A673 (cell line): ENCODE measurements around the gene UBASH3B. TPM values are rescaled to one million over a fixed set of nuclear protein-coding genes. Genes with fewer than 3 reads are reported as not detected.

ENCODE experiments used
- BruUV-seq: library from RNA; stranded (reverse); fragments of 400-500 nt; replicated peaks from 2 replicates; lab custom pipeline; 2021; lab: Mats Ljungman, UMichigan
- CTCF ChIA-PET: fragments of 300-600 bp; sonication (Branson Sonifier 250); formaldehyde crosslinking; loops from one replicate; lab custom pipeline; 2022; ENCODE audit warnings: antibody characterized with exemption; lab: Charles Lee
- POLR2A ChIA-PET: fragments of 300-600 bp; sonication (Branson Sonifier 250); formaldehyde crosslinking; loops from one replicate; lab custom pipeline; 2022; ENCODE audit warnings: antibody characterized with exemption; ENCODE audit not compliant: low non-redundant PET; lab: Charles Lee
- DNase-seq: peaks from one replicate; pipeline ENCODE4 v3.0.0-alpha.2; 2015; ENCODE audit warnings: low spot score
- H3K27ac ChIP-seq: fragments of 200-600 bp; sonication (generic); 2 replicates; pipeline ENCODE4 v1.5.1; 2016; ENCODE audit warnings: mixed run types, low read depth, mild to moderate bottlenecking, mixed read lengths, antibody characterized with exemption, low read length; ENCODE audit not compliant: poor library complexity, severe bottlenecking
- H3K27me3 ChIP-seq: fragments of 200-600 bp; sonication (generic); replicated peaks from 2 replicates; pipeline ENCODE4 v1.6.1; 2017; ENCODE audit warnings: mixed run types, low read depth, mild to moderate bottlenecking, mixed read lengths, antibody characterized with exemption, low read length; ENCODE audit not compliant: insufficient read depth, poor library complexity
- H3K36me3 ChIP-seq: fragments of 200-600 bp; sonication (generic); 2 replicates; pipeline ENCODE4 v1.6.1; 2016; ENCODE audit warnings: mixed run types, mild to moderate bottlenecking, mixed read lengths, antibody characterized with exemption, low read length; ENCODE audit not compliant: insufficient read depth, poor library complexity, severe bottlenecking
- H3K4me1 ChIP-seq: fragments of 200-600 bp; sonication (generic); 2 replicates; pipeline ENCODE4 v1.6.1; 2017; ENCODE audit warnings: mixed run types, mild to moderate bottlenecking, mixed read lengths, antibody characterized with exemption, low read length; ENCODE audit not compliant: insufficient read depth, poor library complexity, severe bottlenecking
- H3K4me3 ChIP-seq: fragments of 200-600 bp; sonication (generic); 2 replicates; pipeline ENCODE4 v1.5.1; 2016; ENCODE audit warnings: low read depth, mixed run types, mild to moderate bottlenecking, mixed read lengths, low read length; ENCODE audit not compliant: poor library complexity, severe bottlenecking
- H3K9me3 ChIP-seq: fragments of 200-600 bp; sonication (generic); 2 replicates; pipeline ENCODE4 v1.6.1; 2016; ENCODE audit warnings: mixed run types, low read depth, mild to moderate bottlenecking, mixed read lengths, antibody characterized with exemption, low read length; ENCODE audit not compliant: poor library complexity, severe bottlenecking
- EZH2 ChIP-seq: fragments of 200-600 bp; sonication (generic); IDR thresholded peaks from 2 replicates; pipeline ENCODE4 v1.6.1; 2017; ENCODE audit warnings: borderline replicate concordance, low read depth, mild to moderate bottlenecking, mixed read lengths, antibody characterized with exemption, low read length; ENCODE audit not compliant: poor library complexity, severe bottlenecking
- intact Hi-C: fragments of 100-400 bp; cut with micrococcal nuclease; formaldehyde crosslinking; loops from one replicate; pipeline ENCODE4 v1.10.0; 2022; ENCODE audit not compliant: unreplicated experiment
- total RNA-seq: library from RNA; stranded (reverse); gene quantifications from 2 replicates; pipeline ENCODE4 v1.2.3, GENCODE V29; 2021
- TF ChIP-seq, protein P1 (sequence below): fragments of 300-800, 200-600 bp; sonication (generic); conservative IDR thresholded peaks from 2 replicates; pipeline ENCODE4 v1.5.1; 2017; ENCODE audit warnings: low read depth, mild to moderate bottlenecking, antibody characterized with exemption, low read length, moderate library complexity, mixed read lengths

Gene UBASH3B
- total RNA-seq, 1 experiment from 2014 or later = 15.3 TPM

DNA sequence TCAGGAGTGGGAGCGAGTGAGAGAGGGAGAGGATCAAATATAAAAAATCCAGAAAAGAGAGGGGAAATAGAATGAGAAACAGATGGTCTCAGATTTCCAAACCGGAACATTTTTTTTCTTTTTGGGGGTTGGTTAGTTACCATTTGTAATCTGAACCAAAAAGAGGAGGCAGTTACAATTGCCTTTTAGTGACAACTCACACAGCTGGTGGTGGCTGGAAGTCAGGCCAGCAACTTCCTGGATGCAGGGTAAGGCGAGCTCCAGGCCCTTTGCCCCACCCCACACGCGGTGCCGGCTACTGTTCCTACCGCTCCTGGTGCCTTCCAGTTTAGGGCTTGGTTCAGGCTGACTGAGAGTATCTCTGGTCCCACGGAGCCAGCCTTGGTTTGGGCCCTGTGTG, 21.0 kb upstream of the UBASH3B start:
- DNase-seq = no peak
- ChIA-PET CTCF (interaction anchor here (2.1 kb wide), 1 partner anchor 147 kb away, joined by 6 read pairs; no protein-coding TSS in a partner anchor), POLR2A (interaction anchor here (0.7 kb wide), 1 partner anchor 34 kb away, joined by 3 read pairs; no protein-coding TSS in a partner anchor)
- BruUV-seq = no TSS peak
- intact Hi-C loops = loop anchor here (5.0 kb wide), 1 partner anchor 163 kb away; no protein-coding TSS in a partner anchor
- Histone ChIP-seq H3K4me3 (no peak overlapping the region), H3K27me3 (no peaks in the 10 kb centered on the region), H3K4me1 (no peaks in the 10 kb centered on the region), H3K36me3 (no peaks in the 10 kb centered on the region), H3K9me3 (no peaks in the 10 kb centered on the region), H3K27ac (no peak overlapping the region)
- TF ChIP-seq EZH2 = no peak
- TF ChIP-seq, protein P1, sequence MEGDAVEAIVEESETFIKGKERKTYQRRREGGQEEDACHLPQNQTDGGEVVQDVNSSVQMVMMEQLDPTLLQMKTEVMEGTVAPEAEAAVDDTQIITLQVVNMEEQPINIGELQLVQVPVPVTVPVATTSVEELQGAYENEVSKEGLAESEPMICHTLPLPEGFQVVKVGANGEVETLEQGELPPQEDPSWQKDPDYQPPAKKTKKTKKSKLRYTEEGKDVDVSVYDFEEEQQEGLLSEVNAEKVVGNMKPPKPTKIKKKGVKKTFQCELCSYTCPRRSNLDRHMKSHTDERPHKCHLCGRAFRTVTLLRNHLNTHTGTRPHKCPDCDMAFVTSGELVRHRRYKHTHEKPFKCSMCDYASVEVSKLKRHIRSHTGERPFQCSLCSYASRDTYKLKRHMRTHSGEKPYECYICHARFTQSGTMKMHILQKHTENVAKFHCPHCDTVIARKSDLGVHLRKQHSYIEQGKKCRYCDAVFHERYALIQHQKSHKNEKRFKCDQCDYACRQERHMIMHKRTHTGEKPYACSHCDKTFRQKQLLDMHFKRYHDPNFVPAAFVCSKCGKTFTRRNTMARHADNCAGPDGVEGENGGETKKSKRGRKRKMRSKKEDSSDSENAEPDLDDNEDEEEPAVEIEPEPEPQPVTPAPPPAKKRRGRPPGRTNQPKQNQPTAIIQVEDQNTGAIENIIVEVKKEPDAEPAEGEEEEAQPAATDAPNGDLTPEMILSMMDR = no peak

DNA sequence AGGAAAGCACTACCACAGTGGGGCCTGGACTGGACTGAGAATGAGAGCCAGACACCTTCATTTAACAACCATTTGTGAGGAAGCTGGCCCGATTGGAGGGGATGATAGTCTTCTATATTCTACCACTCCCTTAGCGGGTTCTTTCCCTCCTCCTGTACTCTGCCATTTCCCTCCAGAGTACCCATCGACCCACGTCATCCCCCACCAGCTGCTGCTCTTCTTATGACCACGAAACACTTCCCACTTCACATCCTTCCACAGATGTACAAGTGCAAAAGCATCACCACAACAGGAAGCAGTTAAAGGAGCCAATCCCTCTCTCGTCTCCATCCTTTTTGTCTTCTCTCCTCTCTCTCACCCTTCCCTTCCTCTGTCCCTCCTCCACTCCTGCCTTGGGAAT, 18.0 kb upstream of the UBASH3B start:
- H3K36me3 ChIP-seq = no peaks in the 10 kb centered on the region
- ChIA-PET CTCF (no interaction called here), POLR2A (interaction anchor here (0.6 kb wide), 1 partner anchor 416 kb away, joined by 3 read pairs; no protein-coding TSS in a partner anchor)
- no TSS peak for BruUV-seq
- intact Hi-C loops = no loop called here
- H3K4me1 ChIP-seq = peaks cover 1% of the 10 kb centered on the region
- no peaks in the 10 kb centered on the region for H3K27me3 ChIP-seq
- no peaks in the 10 kb centered on the region for H3K9me3 ChIP-seq
- no peak overlapping the region for H3K27ac ChIP-seq
- DNase-seq = no peak
- H3K4me3 ChIP-seq = no peak overlapping the region
- no peak for TF ChIP-seq EZH2
- TF ChIP-seq, protein P1 = no peak

DNA sequence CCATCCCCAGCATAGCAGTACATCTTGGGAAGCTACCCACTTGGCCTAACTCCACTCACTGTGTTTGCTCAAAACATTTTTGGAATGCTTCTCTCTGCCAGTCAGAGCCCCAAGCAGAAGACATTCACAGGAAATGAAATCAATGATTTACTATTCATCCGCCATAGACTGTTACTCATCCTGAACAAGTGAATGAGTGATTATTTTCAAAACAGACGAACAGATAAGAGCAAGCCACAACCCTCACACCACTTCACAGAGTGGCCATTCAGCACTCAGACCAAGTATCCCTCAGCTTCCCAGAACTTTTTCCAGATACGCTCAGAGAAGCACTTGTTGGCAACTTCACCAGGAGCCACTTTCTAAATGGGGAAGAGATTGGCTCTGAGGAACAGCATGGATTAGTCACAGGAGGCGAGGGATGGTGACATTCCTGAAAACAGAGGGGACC, 13.0 kb upstream of the UBASH3B start:
- Histone ChIP-seq H3K36me3 (no peaks in the 10 kb centered on the region), H3K27me3 (no peaks in the 10 kb centered on the region), H3K4me3 (no peak overlapping the region), H3K4me1 (peaks cover 5% of the 10 kb centered on the region), H3K27ac (no peak overlapping the region), H3K9me3 (no peaks in the 10 kb centered on the region)
- no peak for TF ChIP-seq EZH2
- TF ChIP-seq, protein P1 = no peak
- DNase-seq = peak; percentile 39
- intact Hi-C loops = no loop called here
- ChIA-PET CTCF (no interaction called here), POLR2A (no interaction called here)
- no TSS peak for BruUV-seq
